Fibroblast of lung (primary cell): Measurements from ENCODE around the gene FHL2.

Experiments
- CTCF ChIP-seq, 2 donors: IDR thresholded peaks in 1 of 2; conservative IDR thresholded peaks in 1 of 2; 1 replicate in 1 of 2; 2 replicates in 1 of 2; pipeline ENCODE4 v1.5.1; 2011 to 2012; ENCODE audit warnings: low read length in 2 of 2, control low read depth in 1 of 2, inconsistent platforms in 1 of 2, low read depth in 1 of 2, mild to moderate bottlenecking in 1 of 2
- EZH2 ChIP-seq: IDR thresholded peaks from 2 replicates; pipeline ENCODE4 v1.5.1; 2012; ENCODE audit warnings: low read length, control low read depth, mild to moderate bottlenecking; ENCODE audit errors: missing control alignments

- TF ChIP-seq CTCF (conservative IDR thresholded peaks at IDR 0.05 in 1 of 2, IDR thresholded peaks at IDR 0.05 in 1 of 2; ENCODE audit: low read depth in 1 of 2, low read length in 2 of 2), result no peak
- no peak for TF ChIP-seq EZH2
These were observed 9.3 kb upstream of the FHL2 start for GRCh38 chr2:105407946-105408743.
